Putamen (tissue), 1 donor: ENCODE measurements around the gene CDK8.

Source experiments
- DNase-seq: peaks from one replicate; pipeline ENCODE4 v3.0.0-alpha.2; 2016; ENCODE audit warnings: low spot score

CDK8 gene

GRCh38 chr13:26445092-26445491 is 191.2 kb downstream of the CDK8 start:
- DNase-seq: no peak

- DNase-seq: no peak
Observed at GRCh38 chr13:26446751-26447150, 192.8 kb downstream of the CDK8 start.

GRCh38 chr13:26448032-26448431 is 194.1 kb downstream of the CDK8 start:
- no peak for DNase-seq

- no peak for DNase-seq
Observed at GRCh38 chr13:26449063-26449848, 195.3 kb downstream of the CDK8 start.
